Measurements from ENCODE around the gene LGALS13. TPM values are rescaled to one million over a fixed set of nuclear protein-coding genes. Genes with fewer than 3 reads are reported as not detected.

The LGALS13 gene
- polyA plus RNA-seq, 1 experiment = not detected

GRCh38 chr19:39582442-39582841 lies 19.9 kb upstream of the LGALS13 start:
- Histone ChIP-seq H3K9me3 (ENCODE audit: control insufficient read depth, insufficient read depth, low read length) (no peaks in the 10 kb centered on the region), H3K27me3 (ENCODE audit: control insufficient read depth, insufficient read depth, low read length) (no peaks in the 10 kb centered on the region), H3K4me3 (ENCODE audit: low read depth, low read length) (no peak overlapping the region), H3K27ac (ENCODE audit: low read depth, low read length) (no peak overlapping the region)
- DNase-seq (ENCODE audit: low read depth, low spot score) = no peak
- ChIA-PET CTCF (no interaction called here), POLR2A (no interaction called here)
- no peak for TF ChIP-seq CTCF (IDR thresholded peaks at IDR 0.05; ENCODE audit: low read depth, low read length)

- Histone ChIP-seq H3K4me3 (ENCODE audit: low read depth, low read length) (no peak overlapping the region), H3K27ac (ENCODE audit: low read depth, low read length) (no peak overlapping the region), H3K9me3 (ENCODE audit: control insufficient read depth, insufficient read depth, low read length) (no peaks in the 10 kb centered on the region), H3K27me3 (ENCODE audit: control insufficient read depth, insufficient read depth, low read length) (no peaks in the 10 kb centered on the region)
- ChIA-PET CTCF (no interaction called here), POLR2A (no interaction called here)
- no peak for TF ChIP-seq CTCF (IDR thresholded peaks at IDR 0.05; ENCODE audit: low read depth, low read length)
- DNase-seq (ENCODE audit: low read depth, low spot score) = no peak
Measured at GRCh38 chr19:39582891-39583625, 19.3 kb upstream of the LGALS13 start.

- no peak overlapping the region for H3K4me3 ChIP-seq (ENCODE audit: low read depth, low read length)
- TF ChIP-seq CTCF (IDR thresholded peaks at IDR 0.05; ENCODE audit: low read depth, low read length) = no peak
- ChIA-PET CTCF (no interaction called here), POLR2A (no interaction called here)
- H3K27ac ChIP-seq (ENCODE audit: low read depth, low read length) = no peak overlapping the region
- DNase-seq (ENCODE audit: low read depth, low spot score) = no peak
- no peaks in the 10 kb centered on the region for H3K27me3 ChIP-seq (ENCODE audit: control insufficient read depth, insufficient read depth, low read length)
- no peaks in the 10 kb centered on the region for H3K9me3 ChIP-seq (ENCODE audit: control insufficient read depth, insufficient read depth, low read length)
Measured at GRCh38 chr19:39587496-39587895, 14.8 kb upstream of the LGALS13 start.

GRCh38 chr19:39588066-39588465 lies 14.3 kb upstream of the LGALS13 start:
- no peak for DNase-seq (ENCODE audit: low read depth, low spot score)
- TF ChIP-seq CTCF (IDR thresholded peaks at IDR 0.05; ENCODE audit: low read depth, low read length) = no peak
- no peaks in the 10 kb centered on the region for H3K9me3 ChIP-seq (ENCODE audit: control insufficient read depth, insufficient read depth, low read length)
- H3K27me3 ChIP-seq (ENCODE audit: control insufficient read depth, insufficient read depth, low read length) = no peaks in the 10 kb centered on the region
- ChIA-PET POLR2A (no interaction called here), CTCF (no interaction called here)
- no peak overlapping the region for H3K4me3 ChIP-seq (ENCODE audit: low read depth, low read length)
- no peak overlapping the region for H3K27ac ChIP-seq (ENCODE audit: low read depth, low read length)

- ChIA-PET CTCF (no interaction called here), POLR2A (no interaction called here)
- Histone ChIP-seq H3K27ac (ENCODE audit: low read depth, low read length) (no peak overlapping the region), H3K4me3 (ENCODE audit: low read depth, low read length) (no peak overlapping the region), H3K27me3 (ENCODE audit: control insufficient read depth, insufficient read depth, low read length) (no peaks in the 10 kb centered on the region), H3K9me3 (ENCODE audit: control insufficient read depth, insufficient read depth, low read length) (no peaks in the 10 kb centered on the region)
- DNase-seq (ENCODE audit: low read depth, low spot score) = no peak
- TF ChIP-seq CTCF (IDR thresholded peaks at IDR 0.05; ENCODE audit: low read depth, low read length) = no peak
Measured at GRCh38 chr19:39590265-39590664, 12.1 kb upstream of the LGALS13 start.

Measured in AG04450 (cell line).